CD14-positive monocyte (primary cell): Measurements from ENCODE around the gene ANKRD28. TPM values are rescaled to one million over a fixed set of nuclear protein-coding genes. Genes with fewer than 3 reads are reported as not detected.

ENCODE experiments used
- DNase-seq, 3 donors: peaks; one replicate each; pipeline ENCODE4 v3.0.0-alpha.2; 2011 to 2022
- H2AFZ ChIP-seq: 2 replicates; pipeline ENCODE4 v1.6.0; 2012; ENCODE audit warnings: mild to moderate bottlenecking, low read depth, low read length, inconsistent platforms; ENCODE audit not compliant: insufficient read depth, poor library complexity, severe bottlenecking
- H3K27ac ChIP-seq, 2 donors: 1 replicate in 1 of 2; 2 replicates in 1 of 2; pipeline ENCODE4 v1.5.1; 2012 to 2013; ENCODE audit warnings: low read length in 2 of 2, control low read depth in 1 of 2, inconsistent platforms in 1 of 2, low read depth in 1 of 2, mild to moderate bottlenecking in 1 of 2
- H3K27me3 ChIP-seq, 2 donors: one replicate each; pipeline versions ENCODE4 v1.6.0 to v1.6.1; 2011 to 2013; ENCODE audit warnings: low read length in 2 of 2; ENCODE audit not compliant: control insufficient read depth in 2 of 2, insufficient read depth in 2 of 2
- H3K36me3 ChIP-seq, 2 donors: replicated peaks in 1 of 2; 1 replicate in 1 of 2; 2 replicates in 1 of 2; pipeline versions ENCODE4 v1.5.1 to v1.6.1; 2012 to 2013; ENCODE audit warnings: low read length in 2 of 2, control low read depth in 1 of 2, inconsistent platforms in 1 of 2, mild to moderate bottlenecking in 1 of 2; ENCODE audit not compliant: insufficient read depth in 2 of 2, control insufficient read depth in 1 of 2
- H3K4me1 ChIP-seq, 2 donors: 1 replicate in 1 of 2; 2 replicates in 1 of 2; pipeline versions ENCODE4 v1.5.1 to v1.6.1; 2012 to 2013; ENCODE audit warnings: low read length in 2 of 2, control low read depth in 1 of 2, inconsistent platforms in 1 of 2, mild to moderate bottlenecking in 1 of 2, moderate library complexity in 1 of 2; ENCODE audit not compliant: insufficient read depth in 2 of 2, control insufficient read depth in 1 of 2
- H3K4me2 ChIP-seq: replicated peaks from 2 replicates; pipeline ENCODE3; 2012; ENCODE audit warnings: low read length, moderate library complexity, mild to moderate bottlenecking; ENCODE audit not compliant: poor library complexity, severe bottlenecking; ENCODE audit errors: extremely low read depth
- H3K4me3 ChIP-seq, 3 experiments: fragments of 200-600 bp in 1 of 3; sonication (generic) in 1 of 3; replicated peaks in 1 of 3; 1 replicate in 2 of 3; 2 replicates in 1 of 3; pipeline ENCODE4 v1.5.1; 2011 to 2013; ENCODE audit warnings: low read length in 3 of 3, mild to moderate bottlenecking in 3 of 3, control low read depth in 2 of 3, low read depth in 2 of 3, inconsistent platforms in 1 of 3, moderate library complexity in 1 of 3
- H3K79me2 ChIP-seq: 2 replicates; pipeline ENCODE4 v1.6.0; 2012; ENCODE audit warnings: mild to moderate bottlenecking, control low read depth, inconsistent platforms, low read length, moderate library complexity; ENCODE audit not compliant: insufficient read depth
- H3K9ac ChIP-seq: 2 replicates; pipeline ENCODE4 v1.6.0; 2017; ENCODE audit warnings: low read length, mild to moderate bottlenecking; ENCODE audit not compliant: insufficient read depth, poor library complexity, severe bottlenecking
- H3K9me3 ChIP-seq, 2 donors: replicated peaks in 1 of 2; 1 replicate in 1 of 2; 2 replicates in 1 of 2; pipeline versions ENCODE4 v1.5.1 to v1.6.1; 2012 to 2013; ENCODE audit warnings: low read length in 2 of 2, control low read depth in 1 of 2; ENCODE audit not compliant: control insufficient read depth in 1 of 2, insufficient read depth in 1 of 2
- H4K20me1 ChIP-seq: 2 replicates; pipeline ENCODE4 v1.6.0; 2012; ENCODE audit warnings: mild to moderate bottlenecking, low read length, control low read depth, moderate library complexity; ENCODE audit not compliant: insufficient read depth
- H3K27ac Mint-ChIP-seq, 7 donors: one replicate each; pipeline ENCODE4 v1.8.0; 2020; ENCODE audit warnings: mild to moderate bottlenecking in 7 of 7, mixed read lengths in 7 of 7, moderate library complexity in 6 of 7, inconsistent platforms in 2 of 7
- H3K27me3 Mint-ChIP-seq, 3 donors: one replicate each; pipeline ENCODE4 v1.8.0; 2021 to 2022; ENCODE audit warnings: low read depth in 3 of 3, mild to moderate bottlenecking in 3 of 3, mixed read lengths in 3 of 3, moderate library complexity in 3 of 3, inconsistent platforms in 1 of 3
- H3K36me3 Mint-ChIP-seq, 2 donors: one replicate each; pipeline ENCODE4 v1.8.0; 2020; ENCODE audit warnings: mixed read lengths in 2 of 2, inconsistent platforms in 1 of 2, mild to moderate bottlenecking in 1 of 2
- H3K4me1 Mint-ChIP-seq: one replicate; pipeline ENCODE4 v1.8.0; 2020; ENCODE audit warnings: mild to moderate bottlenecking, mixed read lengths
- H3K4me3 Mint-ChIP-seq, 2 donors: one replicate each; pipeline ENCODE4 v1.8.0; 2020; ENCODE audit warnings: mild to moderate bottlenecking in 2 of 2, mixed read lengths in 2 of 2, moderate library complexity in 1 of 2
- H3K9me3 Mint-ChIP-seq, 7 donors: one replicate each; pipeline ENCODE4 v1.8.0; 2020 to 2022; ENCODE audit warnings: mixed read lengths in 7 of 7, mild to moderate bottlenecking in 6 of 7, moderate library complexity in 6 of 7, inconsistent platforms in 2 of 7
- CTCF ChIP-seq: fragments of 200-600 bp; IDR thresholded peaks from one replicate; pipeline ENCODE4 v1.8.0; 2022; ENCODE audit warnings: antibody characterized with exemption, mild to moderate bottlenecking
- WGBS: methylation state at CpG from one replicate; pipeline ENCODE4 v1.1.5; 2013; ENCODE audit warnings: missing lambda C conversion rate; ENCODE audit not compliant: insufficient coverage; 5-methylcytosine and 5-hydroxymethylcytosine counted together
- intact Hi-C, 2 donors: fragments of 100-400 bp; cut with micrococcal nuclease; formaldehyde crosslinking; loops; one replicate each; pipeline versions ENCODE4 v1.15.0 to v1.15.1; 2023
- polyA plus RNA-seq, 3 donors: library from polyadenylated mRNA; depleted of rRNA in 1 of 3; unstranded in 2 of 3; stranded (reverse) in 1 of 3; fragments of 300-500 nt in 2 of 3; fragments of >200 nt in 1 of 3; fragmentation: Illumina TruSeq in 2 of 3; gene quantifications; 1 replicate in 2 of 3; 2 replicates in 1 of 3; pipeline ENCODE4 v1.2.3, GENCODE V29; 2012 to 2021

ANKRD28 gene
- polyA plus RNA-seq, 3 donors, result 5.9 to 11.5 (median 7.9) TPM

- H3K27me3 Mint-ChIP-seq, result peaks cover 0 to 2% (median 0%) of the 10 kb centered on the region in 3 donors
- Histone ChIP-seq H3K9ac (no peak overlapping the region), H3K79me2 (no peaks in the 10 kb centered on the region), H3K4me3 (no peak overlapping the region), H3K4me1 (peaks cover 4 to 10% of the 10 kb centered on the region in 2 donors), H3K36me3 (no peaks in the 10 kb centered on the region), H3K4me2 (no peak overlapping the region), H3K27ac (no peak overlapping the region), H3K9me3 (no peaks in the 10 kb centered on the region), H2AFZ (no peak overlapping the region), H3K27me3 (no peaks in the 10 kb centered on the region), H4K20me1 (no peaks in the 10 kb centered on the region)
- H3K4me1 Mint-ChIP-seq, result peaks cover 16% of the 10 kb centered on the region
- no peak overlapping the region for H3K4me3 Mint-ChIP-seq
- peaks cover 0 to 8% of the 10 kb centered on the region in 2 donors for H3K36me3 Mint-ChIP-seq
- DNase-seq, result no peak
- intact Hi-C loops, result no loop called here
- 100% methylated on average over 2 of the region's 5 CpGs for WGBS
- no peak overlapping the region for H3K27ac Mint-ChIP-seq
- H3K9me3 Mint-ChIP-seq, result no peaks in the 10 kb centered on the region
- TF ChIP-seq CTCF, result no peak
Observed at GRCh38 chr3:15713364-15713763, 84.4 kb downstream of the ANKRD28 start.

GRCh38 chr3:15711281-15711680 is 86.5 kb downstream of the ANKRD28 start:
- no peaks in the 10 kb centered on the region for H3K27me3 ChIP-seq
- H3K36me3 ChIP-seq, result no peaks in the 10 kb centered on the region
- H3K27ac Mint-ChIP-seq, result no peak overlapping the region

More at GRCh38 chr3:15711281-15711680, 86.5 kb downstream of the ANKRD28 start:
- Mint-ChIP-seq H3K27me3 (peaks cover 0 to 2% (median 0%) of the 10 kb centered on the region in 3 donors), H3K36me3 (peaks cover 1 to 14% of the 10 kb centered on the region in 2 donors), H3K4me1 (peaks cover 16% of the 10 kb centered on the region), H3K9me3 (peaks cover 0 to under 1% (median 0%) of the 10 kb centered on the region in 7 donors), H3K4me3 (no peak overlapping the region)
- TF ChIP-seq CTCF, result no peak
- Histone ChIP-seq H4K20me1 (no peaks in the 10 kb centered on the region), H3K4me1 (peaks cover 4 to 10% of the 10 kb centered on the region in 2 donors), H2AFZ (no peak overlapping the region), H3K9me3 (no peaks in the 10 kb centered on the region), H3K4me3 (no peak overlapping the region), H3K79me2 (no peaks in the 10 kb centered on the region), H3K4me2 (no peak overlapping the region), H3K9ac (no peak overlapping the region), H3K27ac (no peak overlapping the region)
- DNase-seq, result no peak
- intact Hi-C loops, result no loop called here
